GM12873 (cell line): ENCODE data around the gene DIPK1B.
A peak's percentile ranks its signal among the peaks of the same experiment; 100 is the strongest.

Source experiments
- CTCF ChIP-seq: IDR thresholded peaks from 2 replicates; pipeline ENCODE4 v1.5.1; 2012; ENCODE audit warnings: low read depth, mild to moderate bottlenecking, moderate library complexity, low read length, control low read depth; ENCODE audit not compliant: insufficient read depth; ENCODE audit errors: missing control alignments

The DIPK1B gene

GRCh38 chr9:136722969-136723356 is 10.6 kb downstream of the DIPK1B start:
- TF ChIP-seq CTCF = no peak

GRCh38 chr9:136723362-136723976 is 11.1 kb downstream of the DIPK1B start:
- TF ChIP-seq CTCF = no peak

GRCh38 chr9:136723989-136724388 is 11.6 kb downstream of the DIPK1B start:
- no peak for TF ChIP-seq CTCF

- no peak for TF ChIP-seq CTCF
Observed at GRCh38 chr9:136724772-136725171, 12.4 kb downstream of the DIPK1B start.

- TF ChIP-seq CTCF = no peak
Observed at GRCh38 chr9:136725612-136726011, 13.2 kb downstream of the DIPK1B start.

GRCh38 chr9:136726118-136726517 is 13.7 kb downstream of the DIPK1B start:
- TF ChIP-seq CTCF = no peak

GRCh38 chr9:136726631-136727191 is 14.3 kb downstream of the DIPK1B start:
- TF ChIP-seq CTCF = peak; percentile 86
